Fibroblast of the aortic adventitia (primary cell): ENCODE results near the gene ANKRD11. TPM values are rescaled to one million over a fixed set of nuclear protein-coding genes. Genes with fewer than 3 reads are reported as not detected.

Source experiments
- DNase-seq: peaks from one replicate; pipeline ENCODE4 v3.0.0-alpha.2; 2010; ENCODE audit warnings: low read depth
- H3K4me3 ChIP-seq: 2 replicates; pipeline ENCODE4 v1.5.1; 2011; ENCODE audit warnings: low read depth, mild to moderate bottlenecking, control low read depth, low read length, moderate library complexity
- total RNA-seq: library from RNA; depleted of rRNA; stranded (reverse); fragments of >200 nt; gene quantifications from 2 replicates; pipeline ENCODE4 v1.2.3, GENCODE V29; 2012; ENCODE audit warnings: low replicate concordance
- TF ChIP-seq, protein P1 (sequence below): IDR thresholded peaks from 2 replicates; pipeline ENCODE4 v1.5.1; 2011; ENCODE audit warnings: mild to moderate bottlenecking, low read length, control low read depth, inconsistent platforms; ENCODE audit not compliant: insufficient read depth

Gene ANKRD11
- 66.4 and 78.9 TPM in 2 replicates for total RNA-seq

DNA sequence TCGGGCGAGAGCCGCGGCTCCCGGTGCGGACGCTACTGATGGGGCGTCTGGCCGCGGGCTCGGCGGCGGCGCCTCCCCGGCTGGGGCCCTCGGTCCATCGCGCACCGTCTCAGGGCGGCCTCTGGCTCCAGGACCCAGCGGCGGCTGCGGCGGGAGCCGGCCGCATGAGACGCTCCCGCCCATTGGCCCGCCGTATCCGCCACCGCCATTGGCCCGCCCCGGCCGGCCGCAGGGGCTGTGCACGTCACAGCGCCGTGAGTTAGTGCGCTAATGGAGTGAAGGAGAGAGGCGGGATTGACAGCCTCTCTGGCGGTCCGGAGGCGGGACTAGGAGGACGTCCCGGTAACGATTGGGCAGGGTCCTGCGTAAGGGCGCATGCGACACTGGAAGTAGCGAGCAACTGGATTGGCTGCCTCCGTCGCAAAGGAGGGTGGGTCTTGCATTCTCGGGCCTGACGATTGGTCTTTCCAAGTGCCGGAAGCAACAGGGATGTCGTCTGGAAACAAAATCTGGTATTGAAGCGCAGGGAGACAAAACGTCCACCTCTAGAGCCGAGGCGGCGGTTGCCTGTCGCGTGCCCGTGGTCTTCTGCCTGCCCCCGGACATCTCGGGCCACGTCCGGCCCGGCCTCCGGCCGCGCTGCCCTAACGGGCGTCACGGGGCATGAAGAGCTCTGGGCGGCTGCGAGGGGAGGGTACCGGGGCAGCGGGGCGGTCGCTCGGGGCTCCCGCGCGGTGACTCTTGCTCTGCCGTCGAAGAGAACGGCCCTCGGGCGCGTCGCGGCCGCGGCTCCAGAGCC lies at the start of gene ANKRD11:
ANKRD11 (minus strand) TSS at position 123 of the 799 bp plus-strand sequence. CDS start 173,542 bp downstream, outside the sequence.
- peak within 1 kb of the TSS; percentile 91 for H3K4me3 ChIP-seq
- TF ChIP-seq, protein P1, sequence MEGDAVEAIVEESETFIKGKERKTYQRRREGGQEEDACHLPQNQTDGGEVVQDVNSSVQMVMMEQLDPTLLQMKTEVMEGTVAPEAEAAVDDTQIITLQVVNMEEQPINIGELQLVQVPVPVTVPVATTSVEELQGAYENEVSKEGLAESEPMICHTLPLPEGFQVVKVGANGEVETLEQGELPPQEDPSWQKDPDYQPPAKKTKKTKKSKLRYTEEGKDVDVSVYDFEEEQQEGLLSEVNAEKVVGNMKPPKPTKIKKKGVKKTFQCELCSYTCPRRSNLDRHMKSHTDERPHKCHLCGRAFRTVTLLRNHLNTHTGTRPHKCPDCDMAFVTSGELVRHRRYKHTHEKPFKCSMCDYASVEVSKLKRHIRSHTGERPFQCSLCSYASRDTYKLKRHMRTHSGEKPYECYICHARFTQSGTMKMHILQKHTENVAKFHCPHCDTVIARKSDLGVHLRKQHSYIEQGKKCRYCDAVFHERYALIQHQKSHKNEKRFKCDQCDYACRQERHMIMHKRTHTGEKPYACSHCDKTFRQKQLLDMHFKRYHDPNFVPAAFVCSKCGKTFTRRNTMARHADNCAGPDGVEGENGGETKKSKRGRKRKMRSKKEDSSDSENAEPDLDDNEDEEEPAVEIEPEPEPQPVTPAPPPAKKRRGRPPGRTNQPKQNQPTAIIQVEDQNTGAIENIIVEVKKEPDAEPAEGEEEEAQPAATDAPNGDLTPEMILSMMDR = no peak
- DNase-seq = peak; percentile 100

DNA sequence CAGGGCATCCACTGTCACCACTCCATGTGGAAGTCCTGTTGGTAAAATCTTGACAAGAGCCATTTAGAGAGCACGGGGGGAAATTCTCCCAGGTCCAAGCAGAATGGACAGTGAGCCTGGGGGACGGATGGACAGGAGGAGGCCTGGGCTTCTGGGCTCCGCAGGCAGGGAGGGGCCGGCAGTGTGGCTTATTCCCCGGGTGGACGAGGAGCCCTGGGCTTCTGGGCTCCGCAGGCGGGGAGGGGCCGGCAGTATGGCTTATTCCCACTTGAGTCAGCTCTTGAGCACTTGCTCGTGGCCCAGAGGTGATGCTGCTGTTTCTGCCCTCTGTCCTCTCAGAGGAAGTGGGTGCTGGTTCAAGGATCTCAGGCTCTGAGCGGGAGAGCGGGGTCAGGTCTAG lies 47.9 kb upstream of the ANKRD11 start:
- no peak overlapping the region for H3K4me3 ChIP-seq
- TF ChIP-seq, protein P1 = no peak
- no peak for DNase-seq

DNA sequence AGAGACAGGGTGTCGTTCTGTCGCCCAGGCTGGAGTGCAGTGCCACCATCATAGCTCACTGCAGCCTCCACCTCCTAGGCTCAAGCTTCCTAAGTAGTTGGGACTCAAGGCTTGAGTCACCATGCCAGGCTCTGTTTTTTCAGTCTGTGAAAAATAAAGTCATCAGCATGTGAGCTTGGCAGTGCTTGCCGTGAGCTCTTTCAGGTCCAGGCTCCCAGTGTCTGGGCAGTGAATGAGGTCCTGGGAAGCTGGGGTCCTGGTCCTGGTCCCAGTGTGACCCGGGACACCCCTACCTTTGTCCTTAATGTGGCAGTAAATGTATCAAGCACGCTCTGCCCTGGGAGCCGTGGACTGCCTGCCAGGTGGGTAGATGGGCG lies 47.2 kb upstream of the ANKRD11 start:
- no peak for DNase-seq
- TF ChIP-seq, protein P1 = no peak
- H3K4me3 ChIP-seq = no peak overlapping the region

DNA sequence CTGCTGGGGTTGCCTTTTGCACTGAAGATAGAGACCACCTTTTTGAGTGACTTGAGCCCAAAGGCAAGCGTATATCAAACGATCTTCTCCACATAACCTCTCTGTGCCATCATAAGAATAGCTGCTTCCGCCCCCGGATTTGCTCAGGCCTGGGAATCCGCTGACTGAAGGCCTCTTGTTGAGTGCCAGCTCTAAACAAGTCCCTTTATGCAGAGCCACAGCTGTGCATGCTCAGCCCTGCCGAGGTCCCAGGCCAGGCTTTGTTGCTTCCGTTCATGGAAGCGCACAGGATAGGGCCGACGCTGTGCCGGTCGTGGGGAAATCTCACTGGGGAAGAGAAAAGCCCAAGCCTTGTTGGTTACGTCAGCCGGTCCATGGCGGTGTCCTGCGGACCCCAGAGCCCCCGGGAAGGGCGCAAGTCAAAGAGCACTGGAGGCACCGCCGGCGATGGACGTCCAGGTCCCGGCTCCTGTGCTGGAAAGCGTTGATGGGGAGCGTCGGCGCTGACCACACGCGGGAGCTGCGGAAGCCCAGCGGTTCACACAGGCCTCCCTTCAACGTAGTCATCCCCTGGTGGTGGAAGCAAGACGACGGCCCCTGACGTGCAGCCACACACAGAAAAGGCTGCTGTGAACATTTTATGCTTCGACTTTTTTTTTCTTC lies 46.7 kb upstream of the ANKRD11 start:
- TF ChIP-seq, protein P1 = no peak
- H3K4me3 ChIP-seq = no peak overlapping the region
- no peak for DNase-seq

DNA sequence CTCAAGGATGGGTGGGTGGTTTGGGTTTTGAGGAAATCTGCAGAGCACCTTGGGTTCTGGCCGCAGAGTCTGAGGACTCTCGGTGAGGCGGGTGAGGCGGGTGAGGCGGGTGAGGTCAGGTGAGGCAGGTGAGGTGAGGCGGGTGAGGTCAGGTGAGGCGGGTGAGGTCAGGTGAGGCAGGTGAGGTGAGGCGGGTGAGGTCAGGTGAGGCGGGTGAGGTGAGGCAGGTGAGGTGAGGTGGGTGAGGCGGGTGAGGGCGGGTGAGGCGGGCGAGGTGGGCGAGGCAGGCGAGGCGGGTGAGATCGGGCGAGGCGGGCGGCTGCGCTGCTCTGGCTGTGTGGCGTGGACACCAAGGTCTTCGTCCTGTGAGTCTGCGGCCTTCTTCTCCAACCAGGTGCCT lies 46.0 kb upstream of the ANKRD11 start:
- H3K4me3 ChIP-seq = no peak overlapping the region
- no peak for DNase-seq
- TF ChIP-seq, protein P1 = no peak

DNA sequence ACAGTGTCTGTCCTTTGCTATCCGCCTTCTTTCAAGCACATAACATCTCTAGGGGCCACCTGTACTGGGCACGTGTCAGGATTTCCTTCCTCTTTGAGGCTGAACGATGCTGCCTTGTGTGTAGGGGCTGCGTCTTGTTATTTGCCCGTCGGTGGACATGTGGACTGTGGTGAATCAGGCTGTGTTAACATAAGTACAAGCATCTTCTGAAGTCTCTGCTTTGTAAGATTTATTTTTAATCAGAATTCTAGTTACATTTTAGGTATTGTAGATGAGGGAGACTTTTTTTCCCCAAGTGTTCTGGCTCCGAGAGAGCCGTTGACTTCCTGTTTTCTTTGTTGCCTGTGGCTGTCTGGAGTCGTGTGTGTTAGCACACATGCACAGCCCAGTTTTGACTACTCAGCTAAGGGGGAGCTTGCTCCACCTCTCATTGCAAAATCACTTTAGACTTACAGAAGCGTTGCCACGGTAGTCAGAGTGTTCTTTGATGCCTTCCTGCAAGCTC lies 43.9 kb upstream of the ANKRD11 start:
- no peak overlapping the region for H3K4me3 ChIP-seq
- no peak for DNase-seq
- TF ChIP-seq, protein P1 = no peak
